Peyer's patch (tissue), 4 donors: ENCODE measurements around the gene FANK1. TPM values are rescaled to one million over a fixed set of nuclear protein-coding genes. Genes with fewer than 3 reads are reported as not detected.

Experiments
- DNase-seq, 3 donors: peaks; one replicate each; pipeline ENCODE4 v3.0.0-alpha.2; 2017 to 2019
- H3K27ac ChIP-seq, 4 donors: fragments of 200-600 bp; sonication (generic); one replicate each; pipeline ENCODE4 v1.5.1; 2016 to 2019
- H3K27me3 ChIP-seq, 2 donors: fragments of 200-600 bp; sonication (generic); one replicate each; pipeline ENCODE4 v1.5.1; 2019
- H3K36me3 ChIP-seq, 3 donors: fragments of 200-600 bp; sonication (generic); one replicate each; pipeline ENCODE4 v1.5.1; 2016 to 2019
- H3K4me1 ChIP-seq, 4 donors: fragments of 200-600 bp; sonication (generic); one replicate each; pipeline ENCODE4 v1.5.1; 2016 to 2019
- H3K4me3 ChIP-seq, 4 donors: fragments of 200-600 bp; sonication (generic); 1 replicate in 3 of 4; 2 replicates in 1 of 4; pipeline ENCODE4 v1.5.1; 2016 to 2019; ENCODE audit warnings: mild to moderate bottlenecking in 1 of 4
- H3K9me3 ChIP-seq, 4 donors: fragments of 200-600 bp; sonication (generic); one replicate each; pipeline ENCODE4 v1.5.1; 2016 to 2019; ENCODE audit warnings: mild to moderate bottlenecking in 1 of 4
- POLR2A ChIP-seq, 2 donors: fragments of 450-650 bp; IDR thresholded peaks; one replicate each; pipeline ENCODE4 v1.5.1; 2017; ENCODE audit warnings: antibody characterized with exemption in 2 of 2, mild to moderate bottlenecking in 2 of 2, moderate library complexity in 2 of 2
- total RNA-seq, 4 donors: library from RNA; depleted of rRNA; stranded (reverse); fragments of >200 nt; gene quantifications; one replicate each; pipeline ENCODE4 v1.1.0, GENCODE V29; 2016
- TF ChIP-seq, protein P1 (sequence below), 6 experiments: fragments of 450-650 bp in 4 of 6; fragments of 200-600 bp in 2 of 6; sonication (generic) in 1 of 6; IDR thresholded peaks; one replicate each; pipeline ENCODE4 v1.5.1; 2017 to 2019; ENCODE audit warnings: antibody characterized with exemption in 6 of 6, mild to moderate bottlenecking in 3 of 6, moderate library complexity in 1 of 6

FANK1 gene
- total RNA-seq, 4 donors from 2014 or later, result 1.4 to 7.9 (median 3.5) TPM; not detected in 1

DNA sequence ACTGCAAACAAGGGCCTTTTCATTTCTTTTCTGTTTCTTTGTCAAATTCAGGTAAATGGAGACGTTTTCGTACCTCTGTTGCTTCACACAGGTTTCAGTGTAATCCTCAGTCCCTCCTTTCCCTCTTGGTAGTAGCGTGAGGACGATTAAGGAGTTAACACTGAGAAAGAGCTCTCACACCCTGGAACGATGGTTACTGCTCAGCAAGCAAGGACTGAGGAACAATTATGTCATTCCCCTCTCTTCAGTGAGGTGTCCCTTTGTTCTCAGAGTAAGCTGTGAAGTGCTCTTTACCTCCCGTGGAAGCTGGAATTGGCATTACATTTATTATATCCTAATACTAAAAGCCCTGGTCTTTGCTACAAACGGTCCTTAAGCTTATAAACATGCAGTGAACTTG is 95.9 kb downstream of the FANK1 start:
- Histone ChIP-seq H3K36me3 (no peaks in the 10 kb centered on the region), H3K27ac (no peak overlapping the region), H3K9me3 (no peaks in the 10 kb centered on the region), H3K4me3 (no peak overlapping the region), H3K27me3 (no peaks in the 10 kb centered on the region), H3K4me1 (no peaks in the 10 kb centered on the region)
- TF ChIP-seq, protein P1, sequence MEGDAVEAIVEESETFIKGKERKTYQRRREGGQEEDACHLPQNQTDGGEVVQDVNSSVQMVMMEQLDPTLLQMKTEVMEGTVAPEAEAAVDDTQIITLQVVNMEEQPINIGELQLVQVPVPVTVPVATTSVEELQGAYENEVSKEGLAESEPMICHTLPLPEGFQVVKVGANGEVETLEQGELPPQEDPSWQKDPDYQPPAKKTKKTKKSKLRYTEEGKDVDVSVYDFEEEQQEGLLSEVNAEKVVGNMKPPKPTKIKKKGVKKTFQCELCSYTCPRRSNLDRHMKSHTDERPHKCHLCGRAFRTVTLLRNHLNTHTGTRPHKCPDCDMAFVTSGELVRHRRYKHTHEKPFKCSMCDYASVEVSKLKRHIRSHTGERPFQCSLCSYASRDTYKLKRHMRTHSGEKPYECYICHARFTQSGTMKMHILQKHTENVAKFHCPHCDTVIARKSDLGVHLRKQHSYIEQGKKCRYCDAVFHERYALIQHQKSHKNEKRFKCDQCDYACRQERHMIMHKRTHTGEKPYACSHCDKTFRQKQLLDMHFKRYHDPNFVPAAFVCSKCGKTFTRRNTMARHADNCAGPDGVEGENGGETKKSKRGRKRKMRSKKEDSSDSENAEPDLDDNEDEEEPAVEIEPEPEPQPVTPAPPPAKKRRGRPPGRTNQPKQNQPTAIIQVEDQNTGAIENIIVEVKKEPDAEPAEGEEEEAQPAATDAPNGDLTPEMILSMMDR (IDR thresholded peaks at IDR 0.05), result no peak
- TF ChIP-seq POLR2A (IDR thresholded peaks at IDR 0.05), result no peak
- no peak for DNase-seq

DNA sequence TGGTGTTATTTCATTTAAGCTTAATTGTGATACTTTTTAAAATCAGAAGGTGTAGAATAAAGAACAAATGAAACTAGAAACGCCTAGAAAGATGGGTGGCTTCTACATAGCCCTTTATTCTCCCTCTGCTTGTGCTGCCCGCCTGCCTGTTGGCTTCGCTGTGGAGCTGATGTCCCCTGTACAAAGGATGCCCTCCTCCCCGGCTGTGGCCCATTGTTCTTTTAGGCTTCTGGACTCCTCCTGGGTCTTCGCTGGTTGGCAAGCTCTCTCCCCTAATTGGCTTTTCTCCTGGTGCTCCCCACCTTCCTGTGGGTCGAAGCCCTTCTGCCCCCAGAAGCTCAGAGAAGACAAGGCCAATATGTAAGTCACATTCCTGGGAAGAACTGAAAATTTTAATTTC is 98.2 kb downstream of the FANK1 start:
- no peak for DNase-seq
- Histone ChIP-seq H3K27me3 (no peaks in the 10 kb centered on the region), H3K36me3 (no peaks in the 10 kb centered on the region), H3K9me3 (no peaks in the 10 kb centered on the region), H3K4me3 (no peak overlapping the region), H3K27ac (no peak overlapping the region), H3K4me1 (no peaks in the 10 kb centered on the region)
- TF ChIP-seq, protein P1 (IDR thresholded peaks at IDR 0.05), result no peak
- TF ChIP-seq POLR2A (IDR thresholded peaks at IDR 0.05), result no peak

DNA sequence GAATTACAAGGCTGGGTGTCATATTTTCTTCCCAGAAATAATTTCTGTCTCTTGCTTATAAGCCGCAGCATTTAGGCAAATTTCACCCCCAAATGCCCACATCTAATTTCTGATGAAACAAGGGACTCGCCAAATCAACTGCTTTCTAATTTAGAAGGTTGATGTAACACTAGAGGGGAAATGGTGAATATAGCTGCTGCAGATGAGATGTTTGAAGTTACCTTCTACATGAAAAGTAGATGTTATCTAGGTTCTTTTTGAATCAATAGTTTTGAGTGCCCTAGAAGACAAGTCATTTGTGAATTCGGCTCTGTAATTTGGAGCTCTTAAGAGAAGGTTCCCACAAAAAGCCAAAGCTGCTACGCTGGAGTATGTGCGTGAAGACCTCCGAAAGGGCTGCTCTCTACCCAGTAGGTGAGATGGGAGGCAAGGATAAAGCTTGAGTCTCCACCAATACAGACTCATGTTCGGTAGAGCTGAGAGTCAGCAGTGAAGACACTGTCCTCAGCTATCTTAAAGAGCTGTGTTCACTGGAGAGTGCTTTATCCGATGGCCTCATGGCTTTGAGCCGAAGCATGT is 99.5 kb downstream of the FANK1 start:
- no peak overlapping the region for H3K4me3 ChIP-seq
- no peaks in the 10 kb centered on the region for H3K9me3 ChIP-seq
- DNase-seq, result no peak
- no peak for TF ChIP-seq POLR2A (IDR thresholded peaks at IDR 0.05)
- TF ChIP-seq, protein P1 (IDR thresholded peaks at IDR 0.05), result no peak
- H3K27ac ChIP-seq, result no peak overlapping the region
- no peaks in the 10 kb centered on the region for H3K4me1 ChIP-seq
- no peaks in the 10 kb centered on the region for H3K36me3 ChIP-seq
- no peaks in the 10 kb centered on the region for H3K27me3 ChIP-seq

DNA sequence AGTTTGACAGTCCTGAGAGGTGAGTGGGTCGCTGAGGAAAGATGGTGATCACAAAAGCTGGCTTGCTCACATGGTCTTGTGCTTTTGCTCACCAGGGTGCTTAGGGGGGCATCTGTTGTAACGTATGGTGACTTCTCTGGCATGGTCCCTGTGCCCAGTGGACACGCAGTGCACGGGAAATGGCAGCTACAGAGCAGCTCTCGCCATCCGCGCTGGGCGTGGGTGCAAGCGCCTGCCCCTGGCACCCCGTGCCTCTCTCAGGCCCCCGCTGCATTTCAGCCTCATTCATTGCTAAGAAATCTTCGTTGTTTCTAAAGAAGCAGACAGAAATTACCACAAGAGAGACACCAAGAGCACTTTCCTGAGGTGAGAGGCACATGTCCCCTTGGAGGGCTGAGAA is 101.2 kb downstream of the FANK1 start:
- Histone ChIP-seq H3K9me3 (no peaks in the 10 kb centered on the region), H3K36me3 (no peaks in the 10 kb centered on the region), H3K27me3 (no peaks in the 10 kb centered on the region), H3K27ac (no peak overlapping the region), H3K4me3 (no peak overlapping the region), H3K4me1 (no peaks in the 10 kb centered on the region)
- no peak for TF ChIP-seq POLR2A (IDR thresholded peaks at IDR 0.05)
- TF ChIP-seq, protein P1 (IDR thresholded peaks at IDR 0.05), result no peak
- no peak for DNase-seq

DNA sequence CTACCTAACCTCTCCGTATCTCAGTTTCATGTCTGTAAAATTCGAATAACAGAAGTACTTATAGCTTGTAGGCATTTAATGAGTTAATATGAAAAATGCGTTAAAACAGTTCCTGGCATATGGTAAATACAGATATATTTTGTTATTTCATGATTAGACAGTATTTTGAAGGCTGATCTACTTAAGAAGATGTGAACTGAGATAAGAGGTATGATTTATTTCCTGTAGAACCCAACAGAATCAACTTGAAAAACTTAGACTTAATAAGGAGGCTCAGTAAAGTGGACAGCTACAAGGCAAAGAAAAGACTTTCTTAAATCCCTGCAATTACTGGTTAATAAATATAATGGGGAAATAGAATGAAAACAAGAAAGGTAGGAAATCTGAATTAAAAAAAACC is 103.3 kb downstream of the FANK1 start:
- Histone ChIP-seq H3K36me3 (no peaks in the 10 kb centered on the region), H3K9me3 (no peaks in the 10 kb centered on the region), H3K27ac (no peak overlapping the region), H3K4me1 (no peaks in the 10 kb centered on the region), H3K4me3 (no peak overlapping the region), H3K27me3 (no peaks in the 10 kb centered on the region)
- DNase-seq, result no peak
- TF ChIP-seq POLR2A (IDR thresholded peaks at IDR 0.05), result no peak
- TF ChIP-seq, protein P1 (IDR thresholded peaks at IDR 0.05), result no peak

DNA sequence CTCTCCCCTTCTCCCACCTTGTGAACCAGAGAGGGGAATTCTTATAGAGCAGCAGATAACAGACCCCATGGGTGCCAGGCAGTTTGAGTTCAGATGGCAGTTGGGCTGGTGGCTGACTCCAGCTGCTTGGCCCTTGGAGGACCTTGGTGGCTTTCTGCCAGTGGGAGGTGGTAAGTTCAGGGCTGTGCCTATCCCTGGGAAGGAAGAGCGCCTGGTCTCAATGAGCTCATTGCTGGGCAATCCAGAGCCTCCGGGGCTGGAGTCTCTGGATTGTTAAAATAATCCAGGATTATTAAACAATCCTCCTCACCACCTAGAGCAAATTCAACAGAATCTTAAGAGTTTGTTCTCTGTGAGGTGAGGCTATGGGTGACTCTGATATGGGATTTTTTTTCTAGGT is 105.2 kb downstream of the FANK1 start:
- Histone ChIP-seq H3K36me3 (no peaks in the 10 kb centered on the region), H3K4me1 (no peaks in the 10 kb centered on the region), H3K27me3 (no peaks in the 10 kb centered on the region), H3K27ac (no peak overlapping the region), H3K4me3 (no peak overlapping the region), H3K9me3 (no peaks in the 10 kb centered on the region)
- no peak for DNase-seq
- TF ChIP-seq, protein P1 (IDR thresholded peaks at IDR 0.05), result no peak
- no peak for TF ChIP-seq POLR2A (IDR thresholded peaks at IDR 0.05)
